GM12864 (cell line): ENCODE data around the gene DRC7.

Source experiments
- DNase-seq: peaks from one replicate; pipeline ENCODE4 v3.0.0-alpha.2; 2011; ENCODE audit warnings: low read depth
- H3K4me3 ChIP-seq: 2 replicates; pipeline ENCODE4 v1.5.1; 2011; ENCODE audit warnings: mild to moderate bottlenecking, low read depth, low read length, control low read depth
- CTCF ChIP-seq: IDR thresholded peaks from 2 replicates; pipeline ENCODE4 v1.5.1; 2011; ENCODE audit warnings: low read depth, mild to moderate bottlenecking, moderate library complexity, low read length, control low read depth, inconsistent platforms; ENCODE audit errors: missing control alignments

The DRC7 gene

GRCh38 chr16:57656342-57656955 lies 38.2 kb upstream of the DRC7 start:
- TF ChIP-seq CTCF, result no peak
- no peak for DNase-seq

GRCh38 chr16:57657228-57657627 lies 37.4 kb upstream of the DRC7 start:
- TF ChIP-seq CTCF, result no peak
- no peak overlapping the region for H3K4me3 ChIP-seq
- DNase-seq, result no peak

More at GRCh38 chr16:57656342-57656955, 38.2 kb upstream of the DRC7 start:
- H3K4me3 ChIP-seq, result no peak overlapping the region

GRCh38 chr16:57658130-57658877 lies 36.3 kb upstream of the DRC7 start:
- no peak for DNase-seq
- TF ChIP-seq CTCF, result no peak
- no peak overlapping the region for H3K4me3 ChIP-seq

GRCh38 chr16:57658878-57659674 lies 35.5 kb upstream of the DRC7 start:
- no peak overlapping the region for H3K4me3 ChIP-seq
- no peak for DNase-seq
- TF ChIP-seq CTCF, result no peak

GRCh38 chr16:57660715-57661463 lies 33.7 kb upstream of the DRC7 start:
- TF ChIP-seq CTCF, result no peak
- no peak for DNase-seq
- H3K4me3 ChIP-seq, result no peak overlapping the region

- no peak for TF ChIP-seq CTCF
- no peak overlapping the region for H3K4me3 ChIP-seq
- no peak for DNase-seq
Observed at GRCh38 chr16:57661510-57661909, 33.1 kb upstream of the DRC7 start.
